Cardiac muscle cell (in vitro differentiated cells and primary cell): ENCODE results near the gene MYO19. TPM values are rescaled to one million over a fixed set of nuclear protein-coding genes. Genes with fewer than 3 reads are reported as not detected.

ENCODE experiments used
- DNase-seq, 2 donors: peaks; one replicate each; pipeline versions ENCODE4 v3.0.0 to v3.0.0-alpha.2; 2010 to 2017; ENCODE audit warnings: low read depth in 1 of 2, low spot score in 1 of 2
- H3K27ac ChIP-seq: fragments of 200-600 bp; sonication (generic); 2 replicates; pipeline ENCODE4 v1.5.1; 2016
- H3K27me3 ChIP-seq: fragments of 200-600 bp; sonication (generic); 2 replicates; pipeline ENCODE4 v1.6.0; 2016; ENCODE audit warnings: control low read depth
- H3K36me3 ChIP-seq: fragments of 200-600 bp; sonication (generic); 2 replicates; pipeline ENCODE4 v1.5.1; 2016; ENCODE audit warnings: control low read depth
- H3K4me1 ChIP-seq: fragments of 200-600 bp; sonication (generic); 2 replicates; pipeline ENCODE4 v1.8.1; 2017; ENCODE audit warnings: low read depth, mild to moderate bottlenecking, mixed run types
- H3K4me3 ChIP-seq: fragments of 200-600 bp; sonication (generic); 2 replicates; pipeline ENCODE4 v1.5.1; 2016; ENCODE audit warnings: mild to moderate bottlenecking
- H3K9me3 ChIP-seq: fragments of 200-600 bp; sonication (generic); 2 replicates; pipeline ENCODE4 v1.5.1; 2017; ENCODE audit warnings: low read depth, mild to moderate bottlenecking, control low read depth
- polyA plus RNA-seq: library from polyadenylated mRNA; unstranded; fragments of >200 nt; fragmentation: Nextera tagmentation; extraction: Ambion mirVana; gene quantifications from 2 replicates; pipeline ENCODE4 v1.2.1, GENCODE V29; 2016
- total RNA-seq: library from RNA; depleted of rRNA; stranded (reverse); fragments of >200 nt; gene quantifications from 2 replicates; pipeline ENCODE4 v1.2.3, GENCODE V29; 2016
- TF ChIP-seq, protein P1 (sequence below): IDR thresholded peaks from 2 replicates; pipeline ENCODE4 v1.5.1; 2012; ENCODE audit warnings: low read depth, mild to moderate bottlenecking, low read length

Gene MYO19
- total and polyA plus RNA-seq, 2 experiments from 2014 or later = 21.0 to 50.8 TPM

DNA sequence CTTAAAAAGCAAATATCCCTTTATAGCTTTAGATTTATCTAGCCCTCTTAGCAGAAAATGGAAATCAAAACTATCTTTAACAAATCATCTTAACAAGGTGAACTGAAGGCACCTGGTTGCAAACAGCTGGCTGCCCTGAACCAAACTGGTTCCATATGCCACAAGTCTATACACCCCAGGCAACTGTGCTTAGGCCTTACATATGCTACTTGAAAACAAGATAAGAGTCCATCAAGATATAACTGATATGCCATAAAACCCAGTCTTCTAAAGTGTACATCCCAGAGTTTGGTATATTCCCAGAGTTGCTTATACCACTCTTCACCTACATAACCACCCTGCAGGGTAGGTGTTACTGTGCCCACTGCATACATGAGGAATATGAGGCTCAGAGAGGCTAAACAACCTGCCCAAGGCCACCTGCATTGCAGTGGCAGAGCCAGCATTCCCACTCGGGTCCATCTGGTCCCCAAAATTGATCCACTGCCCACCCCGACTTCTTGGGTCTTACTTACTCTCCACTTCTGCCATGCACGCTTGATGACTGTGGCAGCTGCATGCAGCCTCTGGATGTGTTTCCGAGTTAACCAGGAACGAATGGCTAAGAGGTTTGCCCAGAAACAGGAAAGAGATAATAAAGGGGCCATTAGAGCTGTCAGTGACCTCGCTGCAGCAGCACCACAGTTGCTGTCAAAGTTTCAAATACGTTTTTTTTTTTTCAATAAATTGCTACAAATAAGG, 35.9 kb downstream of the MYO19 start:
- Histone ChIP-seq H3K27ac (peak overlapping the region; percentile 70), H3K9me3 (no peaks in the 10 kb centered on the region), H3K4me3 (no peak overlapping the region), H3K4me1 (peaks cover 26% of the 10 kb centered on the region), H3K36me3 (peaks cover 38% of the 10 kb centered on the region), H3K27me3 (no peaks in the 10 kb centered on the region)
- TF ChIP-seq, protein P1, sequence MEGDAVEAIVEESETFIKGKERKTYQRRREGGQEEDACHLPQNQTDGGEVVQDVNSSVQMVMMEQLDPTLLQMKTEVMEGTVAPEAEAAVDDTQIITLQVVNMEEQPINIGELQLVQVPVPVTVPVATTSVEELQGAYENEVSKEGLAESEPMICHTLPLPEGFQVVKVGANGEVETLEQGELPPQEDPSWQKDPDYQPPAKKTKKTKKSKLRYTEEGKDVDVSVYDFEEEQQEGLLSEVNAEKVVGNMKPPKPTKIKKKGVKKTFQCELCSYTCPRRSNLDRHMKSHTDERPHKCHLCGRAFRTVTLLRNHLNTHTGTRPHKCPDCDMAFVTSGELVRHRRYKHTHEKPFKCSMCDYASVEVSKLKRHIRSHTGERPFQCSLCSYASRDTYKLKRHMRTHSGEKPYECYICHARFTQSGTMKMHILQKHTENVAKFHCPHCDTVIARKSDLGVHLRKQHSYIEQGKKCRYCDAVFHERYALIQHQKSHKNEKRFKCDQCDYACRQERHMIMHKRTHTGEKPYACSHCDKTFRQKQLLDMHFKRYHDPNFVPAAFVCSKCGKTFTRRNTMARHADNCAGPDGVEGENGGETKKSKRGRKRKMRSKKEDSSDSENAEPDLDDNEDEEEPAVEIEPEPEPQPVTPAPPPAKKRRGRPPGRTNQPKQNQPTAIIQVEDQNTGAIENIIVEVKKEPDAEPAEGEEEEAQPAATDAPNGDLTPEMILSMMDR = no peak
- DNase-seq = no peak

DNA sequence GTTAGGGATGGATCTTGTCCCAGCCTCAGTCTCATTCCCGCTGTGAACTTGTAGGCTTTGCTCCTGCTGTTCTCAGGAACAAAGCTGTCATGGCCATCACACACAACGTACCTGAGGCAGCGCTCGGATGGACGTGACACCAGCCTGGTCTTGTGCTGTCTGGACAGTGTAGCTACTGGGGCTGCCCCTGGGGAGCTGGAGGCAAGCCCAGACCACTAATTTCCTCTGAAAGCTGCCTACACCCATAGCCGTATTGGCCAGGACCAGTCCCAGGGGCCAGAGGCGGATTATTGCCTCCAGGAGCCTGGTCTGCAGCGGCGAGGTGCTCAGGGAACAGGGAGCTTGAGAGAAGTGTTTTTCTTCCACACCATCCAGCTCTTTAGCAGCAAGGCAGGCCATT, 36.5 kb downstream of the MYO19 start:
- Histone ChIP-seq H3K4me3 (no peak overlapping the region), H3K27ac (peak overlapping the region; percentile 70), H3K4me1 (peaks cover 21% of the 10 kb centered on the region), H3K27me3 (no peaks in the 10 kb centered on the region), H3K9me3 (no peaks in the 10 kb centered on the region), H3K36me3 (peaks cover 41% of the 10 kb centered on the region)
- DNase-seq = no peak
- TF ChIP-seq, protein P1 = no peak

DNA sequence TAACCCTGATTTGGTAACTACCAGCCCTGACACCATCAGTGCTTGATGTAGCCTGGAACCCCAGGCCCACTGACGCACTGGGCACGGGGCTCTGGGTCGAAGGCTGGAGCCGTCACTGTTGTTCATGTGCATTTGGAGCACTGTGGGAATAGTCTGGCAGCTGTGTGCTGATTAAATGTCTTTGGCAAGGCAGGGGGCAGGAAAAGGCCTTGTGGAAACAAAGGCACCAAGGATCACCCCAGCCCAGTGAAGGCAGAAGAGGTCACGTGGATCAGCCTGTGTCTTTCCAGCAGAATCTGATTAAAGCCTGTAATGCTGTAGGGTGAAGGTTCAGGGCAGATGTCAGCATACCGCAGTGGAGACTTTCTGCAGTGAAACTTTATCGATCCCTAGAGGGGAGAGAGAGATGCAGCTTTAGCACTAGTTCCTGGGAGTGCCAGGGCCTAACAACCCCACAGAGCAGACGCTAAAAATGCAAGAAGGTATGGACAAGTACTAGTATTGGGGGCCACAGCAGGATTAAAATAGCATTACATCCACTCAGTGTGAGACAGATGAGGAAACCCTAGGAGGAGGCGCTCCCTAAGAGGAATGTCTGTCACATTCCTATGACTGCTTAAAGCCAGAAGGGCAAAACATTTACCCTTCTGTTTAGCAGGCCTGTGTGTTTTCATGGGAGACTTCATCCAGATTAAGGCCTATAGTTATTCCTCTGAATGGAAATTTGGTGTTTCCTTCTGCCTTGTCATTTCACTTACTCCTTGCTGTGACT, 38.5 kb downstream of the MYO19 start:
- Histone ChIP-seq H3K36me3 (peaks cover 42% of the 10 kb centered on the region), H3K4me1 (peaks cover 9% of the 10 kb centered on the region), H3K4me3 (no peak overlapping the region), H3K27me3 (no peaks in the 10 kb centered on the region), H3K9me3 (no peaks in the 10 kb centered on the region), H3K27ac (peak overlapping the region; percentile 72)
- DNase-seq = no peak
- TF ChIP-seq, protein P1 = no peak

DNA sequence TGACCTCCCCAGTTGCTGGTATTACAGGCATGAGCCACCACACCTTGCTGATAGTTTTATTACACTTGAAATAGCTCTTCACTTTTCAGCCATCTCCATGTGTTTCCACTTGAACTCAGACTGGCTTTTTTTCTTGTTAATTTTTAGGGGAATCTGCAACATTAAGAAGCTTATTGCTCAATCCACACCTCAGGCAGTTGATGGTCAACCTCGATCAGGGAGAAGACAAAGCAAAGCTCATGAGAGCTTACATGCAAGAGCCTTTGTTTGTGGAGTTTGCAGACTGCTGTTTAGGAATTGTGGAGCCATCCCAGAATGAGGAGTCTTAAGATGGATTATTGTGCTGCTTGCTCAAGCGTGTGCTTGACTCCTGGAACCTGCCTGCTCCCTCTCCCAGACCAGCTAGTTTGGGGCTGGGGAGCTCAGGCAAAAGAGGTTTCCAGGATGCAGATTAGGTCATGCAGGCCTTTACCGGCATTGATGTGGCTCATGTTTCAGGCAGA, 39.5 kb downstream of the MYO19 start:
- no peak for DNase-seq
- peaks cover 9% of the 10 kb centered on the region for H3K4me1 ChIP-seq
- TF ChIP-seq, protein P1 = no peak
- no peak overlapping the region for H3K4me3 ChIP-seq
- no peaks in the 10 kb centered on the region for H3K9me3 ChIP-seq
- H3K27ac ChIP-seq = no peak overlapping the region
- H3K27me3 ChIP-seq = no peaks in the 10 kb centered on the region
- peaks cover 42% of the 10 kb centered on the region for H3K36me3 ChIP-seq

DNA sequence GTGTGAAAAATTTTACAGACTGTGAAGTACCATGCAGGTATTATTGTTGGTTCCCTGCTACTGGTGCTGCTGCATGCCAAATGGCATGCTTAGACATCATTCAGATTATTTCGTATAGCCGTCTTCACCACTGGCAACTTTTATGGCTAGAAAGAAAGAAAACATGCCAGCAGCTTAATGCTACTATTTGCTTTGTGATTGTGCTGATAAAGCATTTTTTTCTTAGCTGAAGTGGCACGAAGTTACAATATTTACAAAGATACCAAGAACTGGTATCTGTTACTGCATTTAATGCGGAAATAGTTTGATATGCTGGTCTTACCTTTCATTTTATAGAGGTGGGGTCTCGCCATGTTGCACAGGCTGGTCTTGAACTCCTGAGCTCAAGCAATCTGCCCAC, 40.0 kb downstream of the MYO19 start:
- TF ChIP-seq, protein P1 = no peak
- no peak for DNase-seq
- H3K4me1 ChIP-seq = peaks cover 9% of the 10 kb centered on the region
- no peaks in the 10 kb centered on the region for H3K27me3 ChIP-seq
- H3K9me3 ChIP-seq = no peaks in the 10 kb centered on the region
- H3K36me3 ChIP-seq = peaks cover 42% of the 10 kb centered on the region
- H3K4me3 ChIP-seq = no peak overlapping the region
- H3K27ac ChIP-seq = no peak overlapping the region
